ENCODE data around the gene SLC22A2. TPM values are rescaled to one million over a fixed set of nuclear protein-coding genes. Genes with fewer than 3 reads are reported as not detected.

The SLC22A2 gene
- polyA plus RNA-seq, 1 donor (not counting 4 experiments of a cell fraction or from before 2014, with no cell fraction given), result not detected

DNA sequence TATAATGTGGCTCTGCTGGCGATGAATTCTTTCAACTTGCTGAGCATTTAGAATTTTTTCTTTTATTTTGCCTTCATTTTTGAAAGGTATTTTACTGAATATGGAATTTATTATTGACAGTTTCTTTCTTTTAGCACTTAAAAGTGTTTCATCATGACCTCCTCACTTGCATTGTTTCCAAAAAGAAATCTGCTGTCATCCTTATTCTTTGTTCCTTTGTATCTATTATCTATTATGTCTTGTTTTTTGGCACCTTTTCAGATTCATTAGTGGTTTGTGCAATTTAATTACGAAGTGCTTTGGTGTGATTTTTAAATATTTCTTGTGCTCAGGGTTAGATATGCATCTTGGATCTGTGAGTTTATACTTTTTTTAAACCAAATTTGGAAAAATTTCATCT is 26.0 kb upstream of the SLC22A2 start:
- Histone ChIP-seq H2AFZ (ENCODE audit: control insufficient read depth, low read length) (no peak overlapping the region), H3K9ac (ENCODE audit: control insufficient read depth, extremely low read depth, insufficient read depth, low read length) (no peak overlapping the region), H3K27ac (ENCODE audit: control insufficient read depth, insufficient read depth, low read length) (no peak overlapping the region), H3K27me3 (ENCODE audit: control insufficient read depth, extremely low read depth, insufficient read depth, low read length) (no peaks in the 10 kb centered on the region), H3K4me2 (ENCODE audit: control insufficient read depth, extremely low read depth, insufficient read depth, low read depth, low read length) (no peak overlapping the region), H3K36me3 (ENCODE audit: control insufficient read depth in 2 of 2, extremely low read depth in 1 of 2, insufficient read depth in 2 of 2, low read length in 2 of 2) (no peaks in the 10 kb centered on the region), H3K9me1 (ENCODE audit: control insufficient read depth, extremely low read depth, insufficient read depth, low read length) (no peaks in the 10 kb centered on the region), H3K79me2 (ENCODE audit: control insufficient read depth, insufficient read depth, low read length) (no peaks in the 10 kb centered on the region), H3K4me3 (ENCODE audit: control insufficient read depth in 2 of 3, extremely low read depth in 1 of 3, insufficient read depth in 2 of 3, low read depth in 1 of 3, low read length in 3 of 3) (no peak overlapping the region), H4K20me1 (ENCODE audit: control insufficient read depth, extremely low read depth, insufficient read depth, low read length) (no peaks in the 10 kb centered on the region), H3K4me1 (ENCODE audit: control insufficient read depth, extremely low read depth, insufficient read depth, low read length) (peaks cover 3% of the 10 kb centered on the region), H3K9me3 (ENCODE audit: control insufficient read depth, low read depth, low read length) (no peaks in the 10 kb centered on the region)
- DNase-seq (ENCODE audit: low read depth, low spot score) (no peak), FAIRE-seq (no peak)
- no peak for TF ChIP-seq EZH2 (IDR thresholded peaks at IDR 0.05; ENCODE audit: low read length)
- TF ChIP-seq, protein P1, sequence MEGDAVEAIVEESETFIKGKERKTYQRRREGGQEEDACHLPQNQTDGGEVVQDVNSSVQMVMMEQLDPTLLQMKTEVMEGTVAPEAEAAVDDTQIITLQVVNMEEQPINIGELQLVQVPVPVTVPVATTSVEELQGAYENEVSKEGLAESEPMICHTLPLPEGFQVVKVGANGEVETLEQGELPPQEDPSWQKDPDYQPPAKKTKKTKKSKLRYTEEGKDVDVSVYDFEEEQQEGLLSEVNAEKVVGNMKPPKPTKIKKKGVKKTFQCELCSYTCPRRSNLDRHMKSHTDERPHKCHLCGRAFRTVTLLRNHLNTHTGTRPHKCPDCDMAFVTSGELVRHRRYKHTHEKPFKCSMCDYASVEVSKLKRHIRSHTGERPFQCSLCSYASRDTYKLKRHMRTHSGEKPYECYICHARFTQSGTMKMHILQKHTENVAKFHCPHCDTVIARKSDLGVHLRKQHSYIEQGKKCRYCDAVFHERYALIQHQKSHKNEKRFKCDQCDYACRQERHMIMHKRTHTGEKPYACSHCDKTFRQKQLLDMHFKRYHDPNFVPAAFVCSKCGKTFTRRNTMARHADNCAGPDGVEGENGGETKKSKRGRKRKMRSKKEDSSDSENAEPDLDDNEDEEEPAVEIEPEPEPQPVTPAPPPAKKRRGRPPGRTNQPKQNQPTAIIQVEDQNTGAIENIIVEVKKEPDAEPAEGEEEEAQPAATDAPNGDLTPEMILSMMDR (optimal IDR thresholded peaks at IDR 0.05 in 1 of 3, IDR thresholded peaks at IDR 0.05 in 1 of 3, conservative IDR thresholded peaks at IDR 0.05 in 1 of 3; ENCODE audit: extremely low read depth in 1 of 3, insufficient read depth in 2 of 3, low read length in 3 of 3), result no peak
- dilution Hi-C loops (cut with MboI; ENCODE audit: extremely low pct_ligation_motif_present, low sequenced_read_pairs), result no loop called here

DNA sequence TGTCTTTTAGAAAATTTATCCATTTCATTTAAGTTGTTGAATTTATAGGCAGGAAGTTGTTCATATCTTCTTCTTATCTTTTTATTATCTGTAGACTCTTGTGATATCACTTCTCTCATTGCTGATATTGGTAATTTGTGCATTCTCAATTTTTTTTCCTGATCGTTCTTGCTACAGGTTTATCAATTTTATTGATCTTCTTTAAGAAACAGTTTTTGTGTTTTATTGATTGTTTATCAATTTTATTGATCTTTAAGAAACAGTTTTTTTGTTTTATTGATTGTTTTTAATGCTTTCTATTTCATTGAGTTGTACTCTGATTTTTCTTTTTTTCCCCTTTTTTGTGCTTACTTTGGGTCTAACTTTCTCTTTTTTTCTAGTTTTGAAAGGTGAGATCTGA is 23.8 kb upstream of the SLC22A2 start:
- H4K20me1 ChIP-seq (ENCODE audit: control insufficient read depth, extremely low read depth, insufficient read depth, low read length), result no peaks in the 10 kb centered on the region
- H3K27me3 ChIP-seq (ENCODE audit: control insufficient read depth, extremely low read depth, insufficient read depth, low read length), result no peaks in the 10 kb centered on the region
- dilution Hi-C loops (cut with MboI; ENCODE audit: extremely low pct_ligation_motif_present, low sequenced_read_pairs), result no loop called here
- no peaks in the 10 kb centered on the region for H3K9me1 ChIP-seq (ENCODE audit: control insufficient read depth, extremely low read depth, insufficient read depth, low read length)
- H3K4me1 ChIP-seq (ENCODE audit: control insufficient read depth, extremely low read depth, insufficient read depth, low read length), result peaks cover 14% of the 10 kb centered on the region
- H3K9ac ChIP-seq (ENCODE audit: control insufficient read depth, extremely low read depth, insufficient read depth, low read length), result no peak overlapping the region
- H3K79me2 ChIP-seq (ENCODE audit: control insufficient read depth, insufficient read depth, low read length), result no peaks in the 10 kb centered on the region
- DNase-seq (ENCODE audit: low read depth, low spot score) (no peak), FAIRE-seq (no peak)
- no peak overlapping the region for H3K4me3 ChIP-seq (ENCODE audit: control insufficient read depth in 2 of 3, extremely low read depth in 1 of 3, insufficient read depth in 2 of 3, low read depth in 1 of 3, low read length in 3 of 3)
- no peaks in the 10 kb centered on the region for H3K36me3 ChIP-seq (ENCODE audit: control insufficient read depth in 2 of 2, extremely low read depth in 1 of 2, insufficient read depth in 2 of 2, low read length in 2 of 2)
- H3K9me3 ChIP-seq (ENCODE audit: control insufficient read depth, low read depth, low read length), result no peaks in the 10 kb centered on the region
- H3K4me2 ChIP-seq (ENCODE audit: control insufficient read depth, extremely low read depth, insufficient read depth, low read depth, low read length), result no peak overlapping the region
- TF ChIP-seq EZH2 (IDR thresholded peaks at IDR 0.05; ENCODE audit: low read length), result no peak
- TF ChIP-seq, protein P1 (optimal IDR thresholded peaks at IDR 0.05 in 1 of 3, IDR thresholded peaks at IDR 0.05 in 1 of 3, conservative IDR thresholded peaks at IDR 0.05 in 1 of 3; ENCODE audit: extremely low read depth in 1 of 3, insufficient read depth in 2 of 3, low read length in 3 of 3), result no peak
- no peak overlapping the region for H2AFZ ChIP-seq (ENCODE audit: control insufficient read depth, low read length)
- no peak overlapping the region for H3K27ac ChIP-seq (ENCODE audit: control insufficient read depth, insufficient read depth, low read length)

Data from keratinocyte (primary cell).